SK-N-SH (cell line): ENCODE results near the gene TRMT1L. TPM values are rescaled to one million over a fixed set of nuclear protein-coding genes. Genes with fewer than 3 reads are reported as not detected.

ENCODE experiments used
- CTCF ChIA-PET: fragments of 300-600, 350-600 bp; formaldehyde crosslinking; extraction: SDS; loops from one replicate; lab custom pipeline; 2021; lab: Yijun Ruan, JAX
- POLR2A ChIA-PET: fragments of 350-600 bp; sonication (Branson Sonifier 250); formaldehyde crosslinking; extraction: SDS; loops from one replicate; lab custom pipeline; 2020; ENCODE audit warnings: antibody characterized with exemption, inconsistent platforms; lab: Yijun Ruan, JAX
- DNase-seq: peaks from one replicate; pipeline ENCODE4 v3.0.0; 2012
- H2AFZ ChIP-seq: fragments of 200-600 bp; sonication (generic); 2 replicates; pipeline ENCODE4 v1.8.1; 2016; ENCODE audit warnings: antibody characterized with exemption, mild to moderate bottlenecking, low read depth
- H3F3A ChIP-seq: fragments of 200-600 bp; sonication (generic); replicated peaks from 2 replicates; pipeline ENCODE3; 2016; ENCODE audit warnings: antibody characterized with exemption, mild to moderate bottlenecking; ENCODE audit not compliant: insufficient read depth
- H3K27ac ChIP-seq, 2 experiments: fragments of 200-500 bp in 1 of 2; fragments of 200-600 bp in 1 of 2; sonication (Bioruptor generic) in 1 of 2; sonication (generic), shearing (Covaris generic) in 1 of 2; 2 replicates each; pipeline versions ENCODE4 v1.5.1 to v1.6.1; 2014 to 2016; ENCODE audit warnings: low read depth in 2 of 2, inconsistent platforms in 1 of 2, low read length in 1 of 2, mild to moderate bottlenecking in 1 of 2, mixed read lengths in 1 of 2
- H3K27me3 ChIP-seq: fragments of 200-600 bp; sonication (generic), shearing (Covaris generic); 2 replicates; pipeline ENCODE4 v1.6.1; 2016; ENCODE audit warnings: mixed run types; ENCODE audit not compliant: insufficient read depth
- H3K36me3 ChIP-seq, 2 experiments: fragments of 200-500 bp in 1 of 2; fragments of 200-600 bp in 1 of 2; sonication (Bioruptor generic) in 1 of 2; sonication (generic) in 1 of 2; replicated peaks in 1 of 2; 2 replicates each; pipeline versions ENCODE3 to v1.5.1; 2014 to 2016; ENCODE audit warnings: low read length in 1 of 2, mild to moderate bottlenecking in 1 of 2; ENCODE audit not compliant: insufficient read depth in 2 of 2, control insufficient read depth in 1 of 2
- H3K4me1 ChIP-seq, 2 experiments: fragments of 200-500 bp in 1 of 2; fragments of 200-600 bp in 1 of 2; sonication (Bioruptor generic) in 1 of 2; sonication (generic), shearing (Covaris generic) in 1 of 2; 2 replicates each; pipeline versions ENCODE4 v1.5.1 to v1.6.1; 2014 to 2016; ENCODE audit warnings: low read depth in 1 of 2, low read length in 1 of 2, mixed run types in 1 of 2; ENCODE audit not compliant: insufficient read depth in 2 of 2, control insufficient read depth in 1 of 2
- H3K4me2 ChIP-seq: fragments of 200-600 bp; sonication (generic), shearing (Covaris generic); 2 replicates; pipeline ENCODE4 v1.6.1; 2017; ENCODE audit warnings: mixed run types
- H3K4me3 ChIP-seq, 2 experiments: fragments of 200-500 bp in 1 of 2; fragments of 200-600 bp in 1 of 2; sonication (Bioruptor generic) in 1 of 2; sonication (generic), shearing (Covaris generic) in 1 of 2; 2 replicates each; pipeline versions ENCODE4 v1.5.1 to v1.8.1; 2014 to 2016; ENCODE audit warnings: low read depth in 2 of 2, inconsistent platforms in 1 of 2, low read length in 1 of 2, mild to moderate bottlenecking in 1 of 2, mixed read lengths in 1 of 2, moderate library complexity in 1 of 2
- H3K79me2 ChIP-seq: fragments of 200-600 bp; sonication (generic); 2 replicates; pipeline ENCODE4 v1.8.1; 2017; ENCODE audit warnings: mild to moderate bottlenecking; ENCODE audit not compliant: insufficient read depth
- H3K9ac ChIP-seq: fragments of 200-600 bp; sonication (generic); 2 replicates; pipeline ENCODE4 v1.6.1; 2017; ENCODE audit warnings: mixed run types
- H3K9me2 ChIP-seq: fragments of 200-600 bp; sonication (generic); 2 replicates; pipeline ENCODE4 v1.6.1; 2017; ENCODE audit warnings: mixed run types
- H3K9me3 ChIP-seq: fragments of 200-600 bp; sonication (generic); 2 replicates; pipeline ENCODE4 v1.6.1; 2017; ENCODE audit warnings: mixed run types, mild to moderate bottlenecking, moderate library complexity
- H4K20me1 ChIP-seq: fragments of 200-600 bp; sonication (generic); 2 replicates; pipeline ENCODE4 v1.6.1; 2017; ENCODE audit warnings: mild to moderate bottlenecking, mixed run types; ENCODE audit not compliant: insufficient read depth
- CHD2 ChIP-seq: fragments of 150-350 bp; IDR thresholded peaks from 2 replicates; pipeline ENCODE4 v1.6.1; 2018; ENCODE audit warnings: low read length; ENCODE audit not compliant: partially characterized antibody
- EP300 ChIP-seq, 2 experiments: IDR thresholded peaks; 2 replicates each; pipeline versions ENCODE4 v1.4.0 to v1.6.1; 2012; ENCODE audit warnings: borderline replicate concordance in 1 of 2, low read depth in 1 of 2, low read length in 1 of 2
- FOXJ3 ChIP-seq: sonication (generic); formaldehyde crosslinking; IDR thresholded peaks from 2 replicates; pipeline ENCODE4 v1.5.1; 2020; ENCODE audit warnings: mild to moderate bottlenecking, missing genetic modification reagents
- GABPA ChIP-seq: IDR thresholded peaks from 2 replicates; pipeline ENCODE4 v1.4.0; 2012; ENCODE audit warnings: low read depth, mild to moderate bottlenecking
- JUND ChIP-seq: IDR thresholded peaks from 2 replicates; pipeline ENCODE4 v1.4.0; 2012
- MEF2A ChIP-seq: IDR thresholded peaks from 2 replicates; pipeline ENCODE4 v1.4.0; 2012; ENCODE audit warnings: low read depth, borderline replicate concordance
- MXI1 ChIP-seq: IDR thresholded peaks from 2 replicates; pipeline ENCODE4 v1.6.1; 2012; ENCODE audit warnings: mild to moderate bottlenecking, low read depth, low read length, improper control_type of control experiment
- NRF1 ChIP-seq: IDR thresholded peaks from 2 replicates; pipeline ENCODE4 v1.6.1; 2012; ENCODE audit warnings: low read depth, mild to moderate bottlenecking, low read length
- PBX3 ChIP-seq: IDR thresholded peaks from 2 replicates; pipeline ENCODE4; 2012
- POLR2AphosphoS5 ChIP-seq: IDR thresholded peaks from 2 replicates; pipeline ENCODE4 v1.6.1; 2012; ENCODE audit warnings: low read depth, low read length
- RAD21 ChIP-seq: IDR thresholded peaks from 2 replicates; pipeline ENCODE4 v1.6.1; 2012; ENCODE audit warnings: mild to moderate bottlenecking, low read length
- RXRA ChIP-seq: IDR thresholded peaks from 2 replicates; pipeline ENCODE4 v1.4.0; 2012; ENCODE audit warnings: low read depth, mild to moderate bottlenecking, borderline replicate concordance
- SIN3A ChIP-seq: IDR thresholded peaks from 2 replicates; pipeline ENCODE4 v1.6.1; 2012; ENCODE audit warnings: low read depth, mild to moderate bottlenecking, low read length, moderate library complexity, borderline replicate concordance
- SMC3 ChIP-seq: IDR thresholded peaks from 2 replicates; pipeline ENCODE4 v1.6.1; 2012; ENCODE audit warnings: low read depth, low read length, improper control_type of control experiment
- TAF1 ChIP-seq: IDR thresholded peaks from 2 replicates; pipeline ENCODE4 v1.6.1; 2012; ENCODE audit warnings: low read depth, mild to moderate bottlenecking, low read length, moderate library complexity, borderline replicate concordance
- TEAD4 ChIP-seq: IDR thresholded peaks from 2 replicates; pipeline ENCODE4 v1.4.0; 2012; ENCODE audit warnings: mild to moderate bottlenecking, borderline replicate concordance; ENCODE audit not compliant: insufficient read depth
- USF1 ChIP-seq: IDR thresholded peaks from 2 replicates; pipeline ENCODE4 v1.4.0; 2012; ENCODE audit warnings: low read depth, borderline replicate concordance
- YY1 ChIP-seq: IDR thresholded peaks from 2 replicates; pipeline ENCODE4 v1.4.0; 2012; ENCODE audit warnings: low read depth, mild to moderate bottlenecking
- WGBS: methylation state at CpG from one replicate; pipeline ENCODE4 v1.1.6; 2017; ENCODE audit warnings: low lambda C conversion rate; 5-methylcytosine and 5-hydroxymethylcytosine counted together
- polyA plus RNA-seq, 3 experiments: library from polyadenylated mRNA; depleted of rRNA; stranded (reverse); fragments of >200 nt; gene quantifications; 2 replicates each; pipeline ENCODE4 v1.2.3, GENCODE V29; 2012

TRMT1L gene
- polyA plus RNA-seq, 1 of the 3 experiments (the other 2 are of a cell fraction) = 12.2 TPM

GRCh38 chr1:185129708-185130107, 27.0 kb downstream of the TRMT1L start:
- ChIA-PET POLR2A (no interaction called here), CTCF (interaction anchor here (1.0 kb wide), 1 partner anchor 324 kb away, joined by 3 read pairs; no protein-coding TSS in a partner anchor)
- no peaks in the 10 kb centered on the region for H3F3A ChIP-seq
- H3K79me2 ChIP-seq = no peaks in the 10 kb centered on the region
- peaks cover 56 to 76% of the 10 kb centered on the region in 2 experiments for H3K36me3 ChIP-seq
- H3K9me3 ChIP-seq = peaks cover 11% of the 10 kb centered on the region; the same call in 1 of the 2 replicates
- H4K20me1 ChIP-seq = no peaks in the 10 kb centered on the region
- no peak overlapping the region for H2AFZ ChIP-seq
- H3K4me1 ChIP-seq = no peaks in the 10 kb centered on the region
- no peak overlapping the region for H3K4me3 ChIP-seq
- H3K9me2 ChIP-seq = no peaks in the 10 kb centered on the region
- no peak overlapping the region for H3K27ac ChIP-seq
- no peak overlapping the region for H3K9ac ChIP-seq
- H3K4me2 ChIP-seq = no peak overlapping the region
- WGBS = 83% methylated on average over 2 of the region's 2 CpGs
- H3K27me3 ChIP-seq = no peaks in the 10 kb centered on the region
- TF ChIP-seq RXRA = no peak
- TF ChIP-seq YY1 = no peak
- TF ChIP-seq POLR2AphosphoS5 = no peak
- TF ChIP-seq JUND = no peak
- no peak for TF ChIP-seq CHD2
- no peak for TF ChIP-seq FOXJ3 (CRISPR knock-in tag)
- no peak for TF ChIP-seq EP300 (IDR thresholded peaks at IDR 0.05; ENCODE audit: borderline replicate concordance in 1 of 2, low read depth in 1 of 2, low read length in 1 of 2)
- no peak for TF ChIP-seq MXI1
- TF ChIP-seq TAF1 = no peak
- no peak for TF ChIP-seq SMC3
- no peak for TF ChIP-seq MEF2A
- TF ChIP-seq PBX3 = no peak
- no peak for TF ChIP-seq GABPA
- TF ChIP-seq TEAD4 = no peak
- TF ChIP-seq USF1 = no peak
- no peak for TF ChIP-seq SIN3A
- no peak for TF ChIP-seq RAD21
- no peak for TF ChIP-seq NRF1
- no peak for DNase-seq

GRCh38 chr1:185112356-185112755, 44.4 kb downstream of the TRMT1L start:
- Histone ChIP-seq H3K4me1 (no peaks in the 10 kb centered on the region), H3K4me3 (no peak overlapping the region), H2AFZ (no peak overlapping the region), H3K9ac (no peak overlapping the region), H3K36me3 (peaks cover 3 to 6% of the 10 kb centered on the region in 2 experiments), H3K9me2 (no peaks in the 10 kb centered on the region), H3K27ac (no peak overlapping the region), H3K4me2 (no peak overlapping the region), H4K20me1 (no peaks in the 10 kb centered on the region), H3K79me2 (no peaks in the 10 kb centered on the region), H3F3A (peaks cover 4% of the 10 kb centered on the region), H3K27me3 (no peaks in the 10 kb centered on the region), H3K9me3 (no peaks in the 10 kb centered on the region)
- CTCF ChIA-PET = no interaction called here
- POLR2A ChIA-PET = no interaction called here
- no peak for TF ChIP-seq USF1
- TF ChIP-seq SIN3A = no peak
- no peak for TF ChIP-seq NRF1
- TF ChIP-seq CHD2 = no peak
- 96% methylated on average over 2 of the region's 2 CpGs for WGBS
- DNase-seq = no peak
